DND-41 (cell line): ENCODE measurements around the gene OTP.

Source experiments
- ATAC-seq: fragments of 200-7000 bp; cut with Tn5 transposase; 3 replicates; pipeline ENCODE4 v1.9.1; 2021; ENCODE audit warnings: low read depth; ENCODE audit not compliant: insufficient read depth
- DNase-seq: peaks from one replicate; pipeline ENCODE4 v3.0.0-alpha.2; 2020
- H2AFZ ChIP-seq: 2 replicates; pipeline ENCODE4 v1.6.0; 2012; ENCODE audit warnings: low read depth, low read length
- H3K27ac ChIP-seq: 2 replicates; pipeline ENCODE4 v1.5.1; 2012; ENCODE audit warnings: low read length, inconsistent platforms
- H3K27me3 ChIP-seq: fragments of 200-600 bp; sonication (generic); 2 replicates; pipeline ENCODE4 v1.6.0; 2012; ENCODE audit warnings: low read length, mild to moderate bottlenecking, inconsistent platforms; ENCODE audit not compliant: insufficient read depth, poor library complexity
- H3K36me3 ChIP-seq: 2 replicates; pipeline ENCODE4 v1.5.1; 2012; ENCODE audit warnings: low read length, inconsistent platforms; ENCODE audit not compliant: insufficient read depth
- H3K4me1 ChIP-seq: 2 replicates; pipeline ENCODE4 v1.5.1; 2012; ENCODE audit warnings: mild to moderate bottlenecking, low read length; ENCODE audit not compliant: insufficient read depth
- H3K4me2 ChIP-seq: 2 replicates; pipeline ENCODE4 v1.6.0; 2012; ENCODE audit warnings: mild to moderate bottlenecking, moderate library complexity, low read length, inconsistent platforms; ENCODE audit not compliant: insufficient read depth
- H3K4me3 ChIP-seq, 2 experiments: fragments of 200-600 bp in 1 of 2; shearing (Covaris generic) in 1 of 2; 2 replicates each; pipeline ENCODE4 v1.5.1; 2012 to 2016; ENCODE audit warnings: inconsistent platforms in 2 of 2, low read length in 2 of 2, mild to moderate bottlenecking in 2 of 2, low read depth in 1 of 2, moderate library complexity in 1 of 2
- H3K79me2 ChIP-seq: 2 replicates; pipeline ENCODE4 v1.6.0; 2012; ENCODE audit warnings: low read length, inconsistent platforms; ENCODE audit not compliant: insufficient read depth
- H3K9ac ChIP-seq: 2 replicates; pipeline ENCODE4 v1.6.0; 2012; ENCODE audit warnings: low read depth, mild to moderate bottlenecking, inconsistent platforms, low read length, moderate library complexity
- H3K9me3 ChIP-seq: 2 replicates; pipeline ENCODE4 v1.5.1; 2012; ENCODE audit warnings: low read length, moderate library complexity, mild to moderate bottlenecking, inconsistent platforms; ENCODE audit not compliant: insufficient read depth, severe bottlenecking
- H4K20me1 ChIP-seq: 2 replicates; pipeline ENCODE4 v1.6.0; 2012; ENCODE audit warnings: low read length; ENCODE audit not compliant: insufficient read depth
- EZH2 ChIP-seq: IDR thresholded peaks from 3 replicates; pipeline ENCODE4 v1.6.1; 2012; ENCODE audit warnings: borderline replicate concordance, low read depth, mild to moderate bottlenecking, moderate library complexity, low read length, inconsistent platforms; ENCODE audit not compliant: severe bottlenecking
- TF ChIP-seq, protein P1 (sequence below): IDR thresholded peaks from 2 replicates; pipeline ENCODE4 v1.5.1; 2012; ENCODE audit warnings: borderline replicate concordance, low read length, moderate library complexity, mild to moderate bottlenecking; ENCODE audit not compliant: poor library complexity, severe bottlenecking; ENCODE audit errors: extremely low read depth

Gene OTP

GRCh38 chr5:77637998-77638762 is at the start of gene OTP:
Gene OTP, minus strand, starts transcription at chr5:77638713. Its CDS starts 164 bp downstream, at chr5:77638549.
- TF ChIP-seq, protein P1, sequence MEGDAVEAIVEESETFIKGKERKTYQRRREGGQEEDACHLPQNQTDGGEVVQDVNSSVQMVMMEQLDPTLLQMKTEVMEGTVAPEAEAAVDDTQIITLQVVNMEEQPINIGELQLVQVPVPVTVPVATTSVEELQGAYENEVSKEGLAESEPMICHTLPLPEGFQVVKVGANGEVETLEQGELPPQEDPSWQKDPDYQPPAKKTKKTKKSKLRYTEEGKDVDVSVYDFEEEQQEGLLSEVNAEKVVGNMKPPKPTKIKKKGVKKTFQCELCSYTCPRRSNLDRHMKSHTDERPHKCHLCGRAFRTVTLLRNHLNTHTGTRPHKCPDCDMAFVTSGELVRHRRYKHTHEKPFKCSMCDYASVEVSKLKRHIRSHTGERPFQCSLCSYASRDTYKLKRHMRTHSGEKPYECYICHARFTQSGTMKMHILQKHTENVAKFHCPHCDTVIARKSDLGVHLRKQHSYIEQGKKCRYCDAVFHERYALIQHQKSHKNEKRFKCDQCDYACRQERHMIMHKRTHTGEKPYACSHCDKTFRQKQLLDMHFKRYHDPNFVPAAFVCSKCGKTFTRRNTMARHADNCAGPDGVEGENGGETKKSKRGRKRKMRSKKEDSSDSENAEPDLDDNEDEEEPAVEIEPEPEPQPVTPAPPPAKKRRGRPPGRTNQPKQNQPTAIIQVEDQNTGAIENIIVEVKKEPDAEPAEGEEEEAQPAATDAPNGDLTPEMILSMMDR: no peak
- TF ChIP-seq EZH2: no peak
- no peak for DNase-seq
- no peak within 1 kb of the TSS for H3K4me3 ChIP-seq
- no peaks in the 10 kb centered on the region for H3K36me3 ChIP-seq
- no peaks in the 10 kb centered on the region for H3K9me3 ChIP-seq
- H3K4me2 ChIP-seq: no peak within 1 kb of the TSS
- H3K4me1 ChIP-seq: no peaks in the 10 kb centered on the region
- no peak for ATAC-seq
- H3K27me3 ChIP-seq: no peaks in the 10 kb centered on the region
- no peak within 1 kb of the TSS for H2AFZ ChIP-seq
- no peaks in the 10 kb centered on the region for H3K79me2 ChIP-seq
- no peak within 1 kb of the TSS for H3K9ac ChIP-seq
- no peaks in the 10 kb centered on the region for H4K20me1 ChIP-seq
- H3K27ac ChIP-seq: no peak within 1 kb of the TSS

DNA sequence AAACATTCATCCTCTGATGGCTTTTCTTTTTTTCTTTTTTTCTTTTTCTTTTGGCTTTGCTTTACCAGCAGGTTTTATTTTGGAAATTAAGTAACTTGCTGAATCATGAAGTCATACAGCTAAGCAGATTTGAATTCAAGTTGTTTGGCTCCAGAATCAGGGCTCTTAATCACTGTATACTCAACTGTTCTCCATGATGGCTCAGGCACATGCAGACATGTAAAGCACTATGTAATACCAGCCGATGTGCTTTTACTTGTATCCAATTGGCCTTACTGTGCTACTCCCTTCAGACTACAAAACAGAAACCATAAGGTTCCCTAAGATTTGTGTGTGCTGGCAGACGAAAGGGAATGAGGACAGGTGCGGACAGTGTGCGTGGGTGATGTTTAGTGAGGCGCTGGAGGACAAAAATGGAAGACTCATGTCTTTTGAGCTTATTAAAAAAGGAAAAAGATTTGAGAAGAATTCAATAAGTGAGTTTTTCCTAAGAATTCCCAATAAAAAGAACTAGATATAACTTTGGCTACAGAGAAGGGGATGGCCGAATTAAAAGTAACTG is 44.7 kb upstream of the OTP start:
- no peak overlapping the region for H3K9ac ChIP-seq
- DNase-seq: no peak

DNA sequence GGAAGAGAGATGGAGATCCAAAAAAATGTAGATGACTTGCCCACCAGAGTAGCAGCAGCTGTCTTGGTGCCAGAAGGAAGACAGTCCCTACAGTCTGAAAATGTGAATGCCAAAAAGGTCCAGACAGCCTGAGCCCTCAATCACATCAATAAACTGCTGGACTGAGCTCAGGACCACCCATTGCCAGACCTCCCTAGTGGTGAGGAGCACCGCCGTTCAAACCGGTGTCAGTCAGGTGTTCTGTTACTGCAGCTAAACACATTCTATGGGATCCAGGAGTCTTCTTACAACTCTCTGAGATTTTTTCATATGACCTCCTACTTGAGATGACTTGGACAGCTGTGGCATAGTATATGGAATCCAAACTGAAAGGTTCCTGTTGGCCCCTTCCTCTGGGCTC is 32.0 kb upstream of the OTP start:
- no peaks in the 10 kb centered on the region for H3K79me2 ChIP-seq

More for the DNA sequence above, 44.7 kb upstream of the OTP start:
- Histone ChIP-seq H3K4me1 (no peaks in the 10 kb centered on the region), H3K9me3 (no peaks in the 10 kb centered on the region), H4K20me1 (no peaks in the 10 kb centered on the region), H3K36me3 (peaks cover 5% of the 10 kb centered on the region; the same call in 1 of the 2 replicates), H3K4me3 (no peak overlapping the region), H3K79me2 (no peaks in the 10 kb centered on the region), H3K27ac (no peak overlapping the region), H3K27me3 (no peaks in the 10 kb centered on the region), H3K4me2 (no peak overlapping the region), H2AFZ (no peak overlapping the region)
- no peak; the same call in 2 of the 3 replicates for ATAC-seq
- no peak for TF ChIP-seq EZH2
- TF ChIP-seq, protein P1: no peak

More for the DNA sequence above, 32.0 kb upstream of the OTP start:
- Histone ChIP-seq H3K27me3 (peaks cover 2% of the 10 kb centered on the region), H3K4me1 (no peaks in the 10 kb centered on the region), H3K27ac (no peak overlapping the region), H3K4me3 (no peak overlapping the region), H3K36me3 (no peaks in the 10 kb centered on the region), H3K9ac (no peak overlapping the region), H2AFZ (no peak overlapping the region), H3K9me3 (no peaks in the 10 kb centered on the region), H3K4me2 (no peak overlapping the region), H4K20me1 (no peaks in the 10 kb centered on the region)
- ATAC-seq (no peak), DNase-seq (no peak)
- TF ChIP-seq, protein P1: no peak
- TF ChIP-seq EZH2: no peak
